AG09319 (cell line): Measurements from ENCODE around the gene SERTM1.

Experiments used
- DNase-seq: peaks from one replicate; pipeline ENCODE4 v3.0.0-alpha.2; 2010; ENCODE audit warnings: low read depth; ENCODE audit errors: extremely low read depth
- CTCF ChIP-seq: IDR thresholded peaks from 2 replicates; pipeline ENCODE4 v1.5.1; 2011; ENCODE audit warnings: low read depth, mild to moderate bottlenecking, inconsistent platforms, low read length, moderate library complexity

The SERTM1 gene

GRCh38 chr13:36666477-36667229, 7.2 kb upstream of the SERTM1 start:
- TF ChIP-seq CTCF = no peak

GRCh38 chr13:36668316-36668715, 5.5 kb upstream of the SERTM1 start:
- no peak for DNase-seq
- no peak for TF ChIP-seq CTCF

More at GRCh38 chr13:36666477-36667229, 7.2 kb upstream of the SERTM1 start:
- no peak for DNase-seq

GRCh38 chr13:36673352-36673751, 468 bp upstream of the SERTM1 start:
- no peak for TF ChIP-seq CTCF
- no peak for DNase-seq

GRCh38 chr13:36674337-36675212, 755 bp downstream of the SERTM1 start:
- DNase-seq = no peak
- no peak for TF ChIP-seq CTCF

- TF ChIP-seq CTCF = no peak
- no peak for DNase-seq
Observed at GRCh38 chr13:36675213-36675536, 1.4 kb downstream of the SERTM1 start.

GRCh38 chr13:36680913-36681312, 7.1 kb downstream of the SERTM1 start:
- TF ChIP-seq CTCF = no peak
- DNase-seq = no peak
